D721Med (cell line): ENCODE measurements around the gene CGB2.
"Not testable (repeated sequence)": the region's sequence is repeated elsewhere in the genome, so short reads cannot be mapped to it uniquely, and the experiment has no call there.

ENCODE experiments used
- DNase-seq: peaks from one replicate; pipeline ENCODE4 v3.0.0; 2011; ENCODE audit warnings: low spot score; ENCODE audit not compliant: insufficient read length
- FAIRE-seq: peaks from 2 replicates; lab custom pipeline; 2011; peaks lifted over from hg19 to GRCh38; lab: Jason Lieb, UNC
- CTCF ChIP-seq: IDR thresholded peaks from 2 replicates; pipeline ENCODE4 v1.5.1; 2012; ENCODE audit warnings: mild to moderate bottlenecking, control low read depth; ENCODE audit not compliant: insufficient read depth; ENCODE audit errors: missing control alignments

CGB2 gene

GRCh38 chr19:49017666-49018351 lies 13.9 kb upstream of the CGB2 start:
- TF ChIP-seq CTCF: peak; percentile 27
- FAIRE-seq (no peak), DNase-seq (no peak)

DNA sequence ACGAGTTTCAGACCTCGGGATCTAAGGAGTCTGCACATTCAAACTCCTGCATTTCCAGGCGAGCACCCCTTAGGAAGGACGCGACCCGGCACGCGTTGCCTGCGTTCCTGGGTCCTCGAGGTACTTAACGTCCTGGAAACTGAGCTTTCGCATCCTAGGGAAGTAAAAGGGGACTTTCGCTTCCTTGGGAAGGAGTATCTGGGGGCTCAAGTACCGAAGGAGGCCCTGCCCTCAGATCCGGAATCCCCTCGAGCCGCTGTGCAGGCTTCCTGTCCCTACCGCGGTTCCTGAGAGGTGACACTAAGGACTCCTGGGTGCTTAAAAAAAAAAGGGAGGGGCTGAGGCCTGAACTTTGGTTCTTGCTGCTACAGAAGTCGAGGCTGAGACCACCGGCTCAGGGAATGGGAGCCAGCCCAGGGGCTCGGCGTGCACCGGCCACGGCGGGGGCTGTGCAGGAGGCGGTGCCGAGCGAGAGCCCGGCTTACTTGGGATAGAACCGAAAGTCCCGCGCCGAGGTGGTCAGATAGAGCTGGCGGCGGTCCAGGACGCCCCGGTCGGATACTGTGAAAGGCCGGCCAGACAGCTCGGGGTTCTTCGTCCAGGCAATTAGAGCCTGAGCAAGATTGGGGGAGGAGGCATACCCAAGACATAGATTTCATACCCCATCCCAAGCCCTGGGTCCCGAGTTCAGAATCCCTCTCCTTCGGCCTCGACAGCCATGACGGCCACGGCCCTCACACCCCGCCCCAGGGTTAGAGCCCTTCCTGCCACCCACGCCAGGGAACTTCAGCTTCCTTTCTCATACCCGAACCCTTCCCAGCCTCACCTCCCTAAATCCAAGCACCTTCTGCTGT lies 13.1 kb upstream of the CGB2 start:
- DNase-seq, FAIRE-seq: not testable (repeated sequence)

DNA sequence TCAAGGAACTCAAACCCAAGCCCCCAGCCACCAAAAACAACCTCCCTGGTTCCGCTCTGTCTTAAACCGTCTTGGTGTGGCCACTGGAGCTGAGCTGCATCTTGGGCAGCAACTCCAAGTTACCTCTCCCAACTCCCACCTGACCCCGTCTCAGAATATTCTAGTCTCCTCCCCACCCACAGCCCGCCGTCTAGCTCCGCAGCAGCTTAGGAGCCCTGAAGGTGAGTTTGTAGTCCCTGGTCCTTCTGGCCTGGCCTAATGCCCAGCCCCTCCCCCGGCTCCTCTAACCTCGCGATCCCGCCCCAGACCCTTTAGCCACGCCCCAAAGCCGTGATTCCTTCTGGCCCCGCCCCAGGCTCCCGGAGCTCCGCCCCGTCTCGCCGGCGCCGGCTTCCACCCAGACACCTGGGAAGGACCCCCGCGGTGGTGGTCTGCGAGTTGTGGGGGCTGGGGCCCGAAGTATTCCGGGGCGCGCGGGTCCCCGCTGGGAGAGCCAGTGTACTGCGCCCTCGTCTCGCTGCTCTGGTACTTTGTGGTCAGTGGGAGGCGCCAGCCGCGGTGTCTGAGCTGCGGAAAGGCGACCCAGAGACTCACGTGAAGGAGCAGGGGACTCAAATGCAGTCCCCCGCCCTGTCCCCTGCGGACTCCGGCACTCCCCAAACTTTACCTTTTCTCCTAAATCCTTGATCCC lies 12.3 kb upstream of the CGB2 start:
- DNase-seq: peak; percentile 67
- no peak for FAIRE-seq
- TF ChIP-seq CTCF: no peak

GRCh38 chr19:49020342-49020741 lies 11.3 kb upstream of the CGB2 start:
- FAIRE-seq (no peak), DNase-seq (no peak)

DNA sequence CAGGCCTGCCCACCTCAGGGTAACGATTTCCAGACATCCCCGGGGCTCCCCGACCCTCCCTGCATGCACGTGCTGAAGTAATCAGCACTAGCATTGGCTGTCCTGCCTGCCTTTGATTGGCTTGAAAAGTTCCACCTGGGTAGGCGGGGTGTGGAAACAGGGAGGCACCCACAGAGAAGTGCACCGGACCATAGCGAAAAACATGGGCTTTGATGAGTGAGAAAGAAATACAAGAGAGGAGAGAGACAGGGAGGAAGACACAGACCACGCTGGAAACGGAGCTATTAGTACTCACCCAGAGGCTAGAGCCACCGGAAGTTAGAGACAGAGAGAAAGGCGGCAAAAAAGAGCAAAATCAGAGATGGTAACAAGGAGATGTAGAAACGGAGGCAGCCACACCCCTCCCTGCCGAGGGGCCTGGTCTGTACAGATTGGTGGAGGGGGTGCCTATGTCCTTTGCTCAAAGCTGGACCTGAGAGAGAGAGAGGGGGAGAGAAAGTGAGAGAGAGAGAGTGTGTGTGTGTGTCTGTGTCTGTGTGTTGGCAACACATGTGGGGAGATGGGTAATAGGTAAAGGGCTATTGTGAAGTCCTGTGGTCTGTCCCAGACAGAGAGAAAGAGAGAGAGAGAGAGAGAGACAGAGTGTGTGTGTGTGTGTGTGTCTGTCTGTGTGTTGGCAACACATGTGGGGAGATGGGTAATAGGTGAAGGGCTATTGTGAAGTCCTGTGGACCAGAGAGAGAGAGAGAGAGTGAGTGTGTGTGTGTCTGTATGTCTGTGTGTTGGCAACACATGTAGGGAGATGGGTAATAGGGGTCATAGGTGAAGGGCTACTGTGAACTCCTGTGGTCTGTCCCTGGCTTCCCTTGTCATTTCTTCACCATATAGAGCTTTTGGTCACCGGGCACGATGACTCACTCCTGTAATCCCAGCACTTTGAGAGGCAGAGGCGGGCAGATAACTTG lies 10.5 kb upstream of the CGB2 start:
- TF ChIP-seq CTCF: no peak
- no peak for FAIRE-seq
- DNase-seq: no peak

More at GRCh38 chr19:49020342-49020741, 11.3 kb upstream of the CGB2 start:
- no peak for TF ChIP-seq CTCF

DNA sequence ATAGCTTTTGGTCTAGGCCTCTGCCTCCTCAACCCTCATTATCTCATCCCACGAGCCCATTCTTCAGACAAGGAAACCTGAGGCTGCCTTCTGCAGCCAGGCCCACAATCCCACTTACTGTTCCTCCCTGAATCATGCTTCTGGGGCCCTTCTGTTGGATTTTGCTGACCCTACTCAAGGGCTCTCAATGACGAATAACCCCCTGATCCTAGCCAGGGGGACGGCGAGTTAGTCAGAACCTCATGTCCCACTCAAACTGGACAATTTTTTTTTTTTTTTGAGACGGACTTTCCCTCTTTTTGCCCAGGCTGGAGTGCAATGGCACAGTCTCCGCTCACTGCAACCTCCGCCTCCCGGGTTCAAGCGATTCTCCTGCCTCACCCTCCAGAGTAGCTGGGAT lies 9.6 kb upstream of the CGB2 start:
- no peak for FAIRE-seq
- no peak for DNase-seq
- TF ChIP-seq CTCF: no peak

DNA sequence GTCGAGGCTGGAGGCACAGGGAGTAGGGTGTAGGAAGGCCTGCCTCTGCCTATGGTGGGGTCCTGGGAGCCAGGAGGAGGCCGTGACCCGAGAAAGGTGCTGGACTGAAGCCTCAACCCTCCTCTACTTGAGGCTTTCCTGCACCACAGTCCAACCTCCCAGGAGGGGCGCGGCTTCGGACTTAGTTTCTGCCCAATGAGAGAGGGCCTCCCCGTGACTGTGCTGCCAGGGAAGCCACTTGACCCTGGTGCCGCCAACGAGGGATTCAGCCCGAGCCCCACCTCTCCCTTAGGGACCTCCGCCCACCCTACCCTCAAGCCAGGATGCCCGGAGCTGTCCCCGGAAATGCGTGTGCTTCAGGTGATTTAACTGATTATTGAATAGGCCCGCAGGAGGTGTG lies 7.5 kb upstream of the CGB2 start, which contains the start of gene CGB3:
Gene CGB3 (minus strand): TSS at position 101 of the 400 bp plus-strand sequence. CDS start 362 bp downstream, outside the sequence.
- not testable (repeated sequence) for FAIRE-seq, DNase-seq

GRCh38 chr19:49025088-49025487 lies 6.6 kb upstream of the CGB2 start:
- not testable (repeated sequence) for FAIRE-seq

DNA sequence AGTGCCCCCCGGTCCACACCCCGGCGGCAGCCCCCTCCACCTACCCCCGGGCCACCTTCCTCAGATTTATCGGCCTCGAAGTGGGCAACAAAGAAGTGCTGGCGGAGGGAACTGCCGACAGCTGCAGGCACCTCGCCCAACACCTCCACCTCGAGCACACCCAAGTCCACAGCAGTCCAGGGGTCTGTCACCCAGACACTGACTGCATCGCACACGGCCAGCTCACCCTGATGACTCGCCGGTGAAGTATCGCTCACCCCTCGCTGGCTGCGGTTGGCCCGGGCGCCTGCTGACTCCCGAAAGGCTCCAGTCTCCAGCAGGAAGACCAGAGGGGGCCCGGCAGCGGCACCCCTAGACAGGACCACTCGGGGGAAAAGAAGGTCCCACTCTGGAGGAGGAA lies 6.1 kb upstream of the CGB2 start:
- not testable (repeated sequence) for FAIRE-seq, DNase-seq

More at GRCh38 chr19:49025088-49025487, 6.6 kb upstream of the CGB2 start:
- DNase-seq: not testable (repeated sequence)

DNA sequence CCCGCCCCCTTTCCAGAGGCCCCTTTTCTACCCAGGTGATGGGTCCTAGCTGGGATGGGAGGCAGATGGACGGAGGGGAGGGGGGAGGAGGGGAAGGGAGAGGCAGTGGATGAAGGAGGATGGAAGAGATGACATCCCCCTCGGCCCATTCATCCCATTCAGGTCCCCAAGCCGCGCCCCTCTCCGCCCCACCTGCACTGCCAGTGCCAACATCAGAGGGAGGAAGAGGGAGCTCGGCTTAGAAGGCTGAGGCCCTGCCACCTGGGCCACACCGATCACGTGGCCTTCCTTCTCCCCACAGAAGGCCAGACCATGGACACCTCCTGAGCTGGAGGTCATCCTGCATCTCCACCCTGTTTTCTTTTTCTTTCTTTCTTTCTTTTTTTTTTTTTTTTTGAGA lies 3.0 kb upstream of the CGB2 start:
- not testable (repeated sequence) for DNase-seq, FAIRE-seq

DNA sequence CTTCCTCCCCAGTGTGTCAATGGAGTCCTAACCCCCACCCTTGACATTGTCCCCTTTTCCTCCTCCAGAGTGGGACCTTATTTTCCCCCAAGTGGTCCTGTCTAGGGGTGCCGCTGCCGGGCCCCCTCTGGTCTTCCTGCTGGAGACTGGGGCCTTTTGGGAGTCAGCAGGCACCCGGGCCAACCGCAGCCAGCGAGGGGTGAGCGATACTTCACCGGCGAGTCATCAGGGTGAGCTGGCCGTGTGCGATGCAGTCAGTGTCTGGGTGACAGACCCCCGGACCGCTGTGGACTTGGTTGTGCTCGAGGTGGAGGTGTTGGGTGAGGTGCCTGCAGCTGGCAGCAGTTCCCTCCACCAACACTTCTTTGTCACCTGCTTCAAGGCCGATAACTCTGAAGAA lies 1.9 kb upstream of the CGB2 start:
- FAIRE-seq, DNase-seq: not testable (repeated sequence)
